ENCODE measurements around the gene B4GALT7.

Gene B4GALT7

DNA sequence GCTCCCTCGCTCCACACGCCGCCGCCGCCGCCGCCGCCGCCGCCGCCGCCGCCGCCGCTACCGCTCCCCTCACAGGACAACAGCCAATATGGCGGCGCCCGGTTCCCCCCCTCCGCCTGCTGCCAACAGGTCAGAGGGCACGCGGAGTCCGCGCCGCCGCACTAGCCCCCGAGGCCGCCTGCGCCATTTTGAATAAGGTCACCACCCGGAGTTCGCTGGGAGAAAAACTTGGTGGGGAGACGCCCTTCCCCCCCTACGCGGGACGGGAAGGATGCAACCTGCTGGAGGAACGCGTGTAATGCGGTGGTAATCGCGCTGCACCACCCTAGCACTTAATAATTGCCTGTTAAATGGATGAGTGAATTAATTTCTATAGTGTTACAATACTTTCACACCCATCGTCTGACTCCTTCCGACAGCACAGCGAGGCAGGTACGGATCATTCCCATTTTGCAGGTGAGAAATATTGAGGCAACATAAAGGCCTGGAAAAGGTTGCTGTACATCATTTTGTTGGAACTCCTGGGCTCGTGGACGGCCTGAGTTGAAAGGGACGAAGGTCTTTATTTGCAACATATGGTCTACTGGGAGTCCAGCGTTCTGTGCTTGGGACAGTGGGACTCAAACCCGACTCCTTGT is 45.3 kb upstream of the B4GALT7 start, which contains the start of gene FAM193B:
Gene FAM193B (minus strand): TSS at position 90 of the 638 bp plus-strand sequence. CDS start 105 bp downstream, outside the sequence.
- TF ChIP-seq YY1 (IDR thresholded peaks at IDR 0.05; ENCODE audit: low read depth) (peak; percentile 99), TEAD4 (IDR thresholded peaks at IDR 0.05) (no peak), CEBPB (IDR thresholded peaks at IDR 0.05) (no peak), TAF1 (IDR thresholded peaks at IDR 0.05; ENCODE audit: low read depth) (peak; percentile 36; the same call in 1 of the 2 replicates), ZBTB7A (IDR thresholded peaks at IDR 0.05; ENCODE audit: low read depth) (no peak), TCF12 (IDR thresholded peaks at IDR 0.05; ENCODE audit: low read depth) (0 out of 2 replicates have a peak, but pooled peaks have one; percentile 30), FOXM1 (IDR thresholded peaks at IDR 0.05; ENCODE audit: borderline replicate concordance, low read depth) (no peak), NFIC (IDR thresholded peaks at IDR 0.05) (peak; percentile 49), RAD21 (IDR thresholded peaks at IDR 0.05; ENCODE audit: low read depth) (no peak), EGR1 (IDR thresholded peaks at IDR 0.05) (peak; percentile 75), EP300 (IDR thresholded peaks at IDR 0.05; ENCODE audit: borderline replicate concordance) (no peak; the same call in 1 of the 2 replicates), CREB1 (IDR thresholded peaks at IDR 0.05; ENCODE audit: low read depth) (no peak)
- TF ChIP-seq, protein P1, sequence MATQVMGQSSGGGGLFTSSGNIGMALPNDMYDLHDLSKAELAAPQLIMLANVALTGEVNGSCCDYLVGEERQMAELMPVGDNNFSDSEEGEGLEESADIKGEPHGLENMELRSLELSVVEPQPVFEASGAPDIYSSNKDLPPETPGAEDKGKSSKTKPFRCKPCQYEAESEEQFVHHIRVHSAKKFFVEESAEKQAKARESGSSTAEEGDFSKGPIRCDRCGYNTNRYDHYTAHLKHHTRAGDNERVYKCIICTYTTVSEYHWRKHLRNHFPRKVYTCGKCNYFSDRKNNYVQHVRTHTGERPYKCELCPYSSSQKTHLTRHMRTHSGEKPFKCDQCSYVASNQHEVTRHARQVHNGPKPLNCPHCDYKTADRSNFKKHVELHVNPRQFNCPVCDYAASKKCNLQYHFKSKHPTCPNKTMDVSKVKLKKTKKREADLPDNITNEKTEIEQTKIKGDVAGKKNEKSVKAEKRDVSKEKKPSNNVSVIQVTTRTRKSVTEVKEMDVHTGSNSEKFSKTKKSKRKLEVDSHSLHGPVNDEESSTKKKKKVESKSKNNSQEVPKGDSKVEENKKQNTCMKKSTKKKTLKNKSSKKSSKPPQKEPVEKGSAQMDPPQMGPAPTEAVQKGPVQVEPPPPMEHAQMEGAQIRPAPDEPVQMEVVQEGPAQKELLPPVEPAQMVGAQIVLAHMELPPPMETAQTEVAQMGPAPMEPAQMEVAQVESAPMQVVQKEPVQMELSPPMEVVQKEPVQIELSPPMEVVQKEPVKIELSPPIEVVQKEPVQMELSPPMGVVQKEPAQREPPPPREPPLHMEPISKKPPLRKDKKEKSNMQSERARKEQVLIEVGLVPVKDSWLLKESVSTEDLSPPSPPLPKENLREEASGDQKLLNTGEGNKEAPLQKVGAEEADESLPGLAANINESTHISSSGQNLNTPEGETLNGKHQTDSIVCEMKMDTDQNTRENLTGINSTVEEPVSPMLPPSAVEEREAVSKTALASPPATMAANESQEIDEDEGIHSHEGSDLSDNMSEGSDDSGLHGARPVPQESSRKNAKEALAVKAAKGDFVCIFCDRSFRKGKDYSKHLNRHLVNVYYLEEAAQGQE (IDR thresholded peaks at IDR 0.05; ENCODE audit: low read depth): no peak
- TF ChIP-seq, protein P2, sequence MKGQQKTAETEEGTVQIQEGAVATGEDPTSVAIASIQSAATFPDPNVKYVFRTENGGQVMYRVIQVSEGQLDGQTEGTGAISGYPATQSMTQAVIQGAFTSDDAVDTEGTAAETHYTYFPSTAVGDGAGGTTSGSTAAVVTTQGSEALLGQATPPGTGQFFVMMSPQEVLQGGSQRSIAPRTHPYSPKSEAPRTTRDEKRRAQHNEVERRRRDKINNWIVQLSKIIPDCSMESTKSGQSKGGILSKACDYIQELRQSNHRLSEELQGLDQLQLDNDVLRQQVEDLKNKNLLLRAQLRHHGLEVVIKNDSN (IDR thresholded peaks at IDR 0.05): peak; percentile 53
- TF ChIP-seq, protein P3, sequence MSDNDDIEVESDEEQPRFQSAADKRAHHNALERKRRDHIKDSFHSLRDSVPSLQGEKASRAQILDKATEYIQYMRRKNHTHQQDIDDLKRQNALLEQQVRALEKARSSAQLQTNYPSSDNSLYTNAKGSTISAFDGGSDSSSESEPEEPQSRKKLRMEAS (IDR thresholded peaks at IDR 0.05): no peak; the same call in 1 of the 2 replicates

DNA sequence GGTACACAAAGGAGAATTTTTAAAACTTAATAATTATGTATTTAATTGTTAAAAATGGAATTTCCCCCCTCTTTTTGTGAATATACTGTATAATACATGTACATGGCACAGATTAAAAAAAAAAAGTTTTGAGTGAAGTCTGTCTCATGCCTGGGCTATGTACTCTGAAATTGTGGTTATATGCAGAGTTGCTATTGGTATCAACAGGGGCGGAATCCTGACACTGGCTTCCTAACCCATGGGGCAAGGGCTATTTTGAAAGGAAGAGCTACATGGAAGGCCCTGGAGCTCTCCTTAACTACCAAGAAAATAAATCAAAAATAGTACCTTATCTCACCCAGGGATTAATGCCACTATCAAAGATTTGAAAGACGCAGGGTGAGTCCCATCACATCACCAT is 44.7 kb upstream of the B4GALT7 start:
- TF ChIP-seq, protein P2 (IDR thresholded peaks at IDR 0.05): no peak
- TF ChIP-seq ZBTB7A (IDR thresholded peaks at IDR 0.05; ENCODE audit: low read depth) (no peak), TCF12 (IDR thresholded peaks at IDR 0.05; ENCODE audit: low read depth) (no peak), YY1 (IDR thresholded peaks at IDR 0.05; ENCODE audit: low read depth) (no peak), EGR1 (IDR thresholded peaks at IDR 0.05) (no peak), TAF1 (IDR thresholded peaks at IDR 0.05; ENCODE audit: low read depth) (no peak), RAD21 (IDR thresholded peaks at IDR 0.05; ENCODE audit: low read depth) (no peak), FOXM1 (IDR thresholded peaks at IDR 0.05; ENCODE audit: borderline replicate concordance, low read depth) (no peak), CREB1 (IDR thresholded peaks at IDR 0.05; ENCODE audit: low read depth) (no peak), EP300 (IDR thresholded peaks at IDR 0.05; ENCODE audit: borderline replicate concordance) (no peak), TEAD4 (IDR thresholded peaks at IDR 0.05) (no peak), NFIC (IDR thresholded peaks at IDR 0.05) (no peak), CEBPB (IDR thresholded peaks at IDR 0.05) (no peak)
- TF ChIP-seq, protein P3 (IDR thresholded peaks at IDR 0.05): no peak

DNA sequence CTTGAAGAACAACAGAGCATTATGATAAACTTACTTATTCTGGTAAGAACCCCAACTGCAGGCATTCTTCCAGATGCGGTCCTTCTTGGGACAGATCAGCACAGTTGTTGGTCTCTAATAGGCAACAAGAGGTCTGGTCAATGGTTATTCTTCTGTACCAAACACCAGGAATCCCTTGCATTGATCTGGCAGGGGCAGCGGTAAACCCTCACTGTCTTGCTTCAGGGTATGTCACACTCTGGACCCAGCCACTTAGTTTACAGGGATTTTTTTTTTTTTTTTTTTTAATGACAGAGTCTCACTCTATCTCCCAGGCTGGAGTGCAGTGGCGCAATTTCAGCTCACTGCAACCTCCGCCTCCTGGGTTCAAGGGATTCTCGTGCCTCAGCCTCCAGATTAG is 44.3 kb upstream of the B4GALT7 start:
- TF ChIP-seq, protein P2 (IDR thresholded peaks at IDR 0.05): no peak
- TF ChIP-seq RAD21 (IDR thresholded peaks at IDR 0.05; ENCODE audit: low read depth) (no peak), TEAD4 (IDR thresholded peaks at IDR 0.05) (no peak), ZBTB7A (IDR thresholded peaks at IDR 0.05; ENCODE audit: low read depth) (no peak), FOXM1 (IDR thresholded peaks at IDR 0.05; ENCODE audit: borderline replicate concordance, low read depth) (no peak)

DNA sequence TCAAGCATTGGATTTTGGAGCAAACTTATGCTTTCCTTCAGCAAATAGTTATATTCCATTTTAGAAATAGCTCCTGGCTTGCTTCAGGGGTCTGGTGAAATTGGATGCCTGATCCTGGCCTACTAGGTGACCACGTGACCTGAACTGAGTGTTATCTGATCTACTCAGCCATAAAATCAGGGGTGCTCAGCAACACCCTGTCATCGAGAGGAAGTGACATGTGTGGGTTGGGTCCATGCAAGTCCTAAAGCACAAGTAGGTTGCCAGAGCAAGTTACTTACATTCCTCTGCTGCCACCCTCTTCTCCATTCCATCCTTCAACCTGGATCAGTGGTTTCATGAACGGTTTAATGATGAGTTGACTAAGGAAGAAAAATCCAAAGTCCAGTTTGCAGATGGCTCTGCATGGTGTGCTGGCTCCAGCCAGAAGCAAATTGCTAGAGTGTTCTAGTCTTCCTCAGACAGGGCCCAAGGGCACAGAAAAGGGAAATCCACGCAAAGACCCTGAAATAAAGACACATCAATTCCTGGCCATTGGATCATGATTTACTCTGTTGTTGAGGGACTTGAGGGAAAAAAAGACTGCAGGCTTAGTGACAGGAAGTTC is 42.8 kb upstream of the B4GALT7 start:
- TF ChIP-seq CREB1 (IDR thresholded peaks at IDR 0.05; ENCODE audit: low read depth) (no peak), ZBTB7A (IDR thresholded peaks at IDR 0.05; ENCODE audit: low read depth) (no peak), TCF12 (IDR thresholded peaks at IDR 0.05; ENCODE audit: low read depth) (no peak), NFIC (IDR thresholded peaks at IDR 0.05) (no peak), TEAD4 (IDR thresholded peaks at IDR 0.05) (no peak)
- TF ChIP-seq, protein P1 (IDR thresholded peaks at IDR 0.05; ENCODE audit: low read depth): no peak
- TF ChIP-seq, protein P2 (IDR thresholded peaks at IDR 0.05): peak; percentile 81
- TF ChIP-seq, protein P3 (IDR thresholded peaks at IDR 0.05): no peak
